Activated CD4-positive, alpha-beta memory T cell treated with anti-CD3 and anti-CD28 coated beads, Interleukin-2, amount 10 ng/mL, durations not matched to agents 7 days and 5 days (primary cell): ENCODE data around the gene CXorf49. TPM values are rescaled to one million over a fixed set of nuclear protein-coding genes. Genes with fewer than 3 reads are reported as not detected.
"Not testable (repeated sequence)": the region's sequence is repeated elsewhere in the genome, so short reads cannot be mapped to it uniquely, and the experiment has no call there.

Source experiments
- CTCF ChIA-PET: fragments of 350-600 bp; sonication (Branson Sonifier 250); formaldehyde crosslinking; loops from one replicate; lab custom pipeline; 2021; ENCODE audit warnings: antibody characterized with exemption, inconsistent platforms; lab: Charles Lee
- POLR2A ChIA-PET: fragments of 350-600 bp; sonication (Branson Sonifier 250); formaldehyde crosslinking; loops from one replicate; lab custom pipeline; 2021; ENCODE audit warnings: antibody characterized with exemption; lab: Charles Lee
- DNase-seq: peaks from one replicate; pipeline ENCODE4 v3.0.0-alpha.2; 2020
- H3K27ac Mint-ChIP-seq: one replicate; pipeline ENCODE4 v1.8.0; 2021; ENCODE audit warnings: mild to moderate bottlenecking, mixed read lengths
- H3K27me3 Mint-ChIP-seq: one replicate; pipeline ENCODE4 v1.8.0; 2021; ENCODE audit warnings: mixed read lengths
- H3K36me3 Mint-ChIP-seq: one replicate; pipeline ENCODE4 v1.8.0; 2021; ENCODE audit warnings: low read depth, mixed read lengths
- H3K4me1 Mint-ChIP-seq: one replicate; pipeline ENCODE4 v1.8.0; 2021; ENCODE audit warnings: mixed read lengths
- H3K4me3 Mint-ChIP-seq: one replicate; pipeline ENCODE4 v1.8.0; 2021; ENCODE audit warnings: mild to moderate bottlenecking, mixed read lengths
- H3K9me3 Mint-ChIP-seq: one replicate; pipeline ENCODE4 v1.8.0; 2021; ENCODE audit warnings: mixed read lengths
- total RNA-seq, 2 experiments: library from RNA; stranded (reverse); gene quantifications; one replicate each; pipeline ENCODE4 v1.2.3, GENCODE V29; 2021

The CXorf49 gene
- not detected for total RNA-seq

GRCh38 chrX:71718185-71718584 lies at the start of gene CXorf49:
Gene CXorf49, minus strand, starts transcription at chrX:71718285. Its CDS starts 134 bp downstream, at chrX:71718151.
- DNase-seq, H3K4me3 Mint-ChIP-seq, POLR2A ChIA-PET, H3K27me3 Mint-ChIP-seq, H3K9me3 Mint-ChIP-seq, H3K36me3 Mint-ChIP-seq, H3K4me1 Mint-ChIP-seq, H3K27ac Mint-ChIP-seq, CTCF ChIA-PET: not testable (repeated sequence)

GRCh38 chrX:71767134-71767533 lies 49.0 kb upstream of the CXorf49 start:
- not testable (repeated sequence) for H3K27ac Mint-ChIP-seq

GRCh38 chrX:71765613-71766012 lies 47.5 kb upstream of the CXorf49 start:
- H3K9me3 Mint-ChIP-seq, H3K36me3 Mint-ChIP-seq, H3K4me1 Mint-ChIP-seq, DNase-seq, H3K4me3 Mint-ChIP-seq, POLR2A ChIA-PET, H3K27me3 Mint-ChIP-seq, H3K27ac Mint-ChIP-seq, CTCF ChIA-PET: not testable (repeated sequence)

More at GRCh38 chrX:71767134-71767533, 49.0 kb upstream of the CXorf49 start:
- DNase-seq, CTCF ChIA-PET, H3K4me1 Mint-ChIP-seq, H3K36me3 Mint-ChIP-seq, H3K4me3 Mint-ChIP-seq, H3K27me3 Mint-ChIP-seq, POLR2A ChIA-PET, H3K9me3 Mint-ChIP-seq: not testable (repeated sequence)

- H3K4me1 Mint-ChIP-seq, H3K27ac Mint-ChIP-seq, H3K36me3 Mint-ChIP-seq, H3K9me3 Mint-ChIP-seq, H3K4me3 Mint-ChIP-seq, H3K27me3 Mint-ChIP-seq, CTCF ChIA-PET, POLR2A ChIA-PET, DNase-seq: not testable (repeated sequence)
These were observed 46.7 kb upstream of the CXorf49 start for GRCh38 chrX:71764832-71765231.

- H3K4me1 Mint-ChIP-seq, H3K36me3 Mint-ChIP-seq, DNase-seq, H3K27me3 Mint-ChIP-seq, H3K9me3 Mint-ChIP-seq, POLR2A ChIA-PET, H3K4me3 Mint-ChIP-seq, CTCF ChIA-PET, H3K27ac Mint-ChIP-seq: not testable (repeated sequence)
These were observed 45.0 kb upstream of the CXorf49 start, which contains the start of gene CXorf49B for GRCh38 chrX:71763049-71763448. Gene CXorf49B, plus strand, starts transcription at chrX:71763349. Its CDS starts 75 bp downstream, at chrX:71763424.

GRCh38 chrX:71760688-71761281 lies 42.7 kb upstream of the CXorf49 start:
- POLR2A ChIA-PET, H3K27ac Mint-ChIP-seq, DNase-seq, H3K4me3 Mint-ChIP-seq, H3K4me1 Mint-ChIP-seq, H3K9me3 Mint-ChIP-seq, H3K36me3 Mint-ChIP-seq, H3K27me3 Mint-ChIP-seq, CTCF ChIA-PET: not testable (repeated sequence)

GRCh38 chrX:71720289-71720886 lies 2.3 kb upstream of the CXorf49 start:
- H3K4me1 Mint-ChIP-seq, POLR2A ChIA-PET, H3K4me3 Mint-ChIP-seq, DNase-seq, H3K36me3 Mint-ChIP-seq, CTCF ChIA-PET, H3K9me3 Mint-ChIP-seq, H3K27ac Mint-ChIP-seq, H3K27me3 Mint-ChIP-seq: not testable (repeated sequence)

GRCh38 chrX:71719195-71719594 lies 1.1 kb upstream of the CXorf49 start:
- CTCF ChIA-PET, H3K4me1 Mint-ChIP-seq, POLR2A ChIA-PET, H3K4me3 Mint-ChIP-seq, H3K9me3 Mint-ChIP-seq, H3K36me3 Mint-ChIP-seq, H3K27ac Mint-ChIP-seq, DNase-seq, H3K27me3 Mint-ChIP-seq: not testable (repeated sequence)

- H3K36me3 Mint-ChIP-seq, H3K27ac Mint-ChIP-seq, H3K27me3 Mint-ChIP-seq, CTCF ChIA-PET, POLR2A ChIA-PET, H3K9me3 Mint-ChIP-seq, DNase-seq, H3K4me3 Mint-ChIP-seq, H3K4me1 Mint-ChIP-seq: not testable (repeated sequence)
These were observed 1.8 kb downstream of the CXorf49 start for GRCh38 chrX:71716323-71716722.

- H3K27ac Mint-ChIP-seq, H3K9me3 Mint-ChIP-seq, H3K36me3 Mint-ChIP-seq, H3K4me3 Mint-ChIP-seq, H3K4me1 Mint-ChIP-seq, POLR2A ChIA-PET, DNase-seq, CTCF ChIA-PET, H3K27me3 Mint-ChIP-seq: not testable (repeated sequence)
These were observed 2.5 kb downstream of the CXorf49 start for GRCh38 chrX:71715551-71715950.

GRCh38 chrX:71714064-71714463 lies 4.0 kb downstream of the CXorf49 start:
- H3K4me3 Mint-ChIP-seq, H3K36me3 Mint-ChIP-seq, H3K27ac Mint-ChIP-seq, H3K4me1 Mint-ChIP-seq, POLR2A ChIA-PET, H3K27me3 Mint-ChIP-seq, CTCF ChIA-PET, H3K9me3 Mint-ChIP-seq, DNase-seq: not testable (repeated sequence)

- DNase-seq, H3K27ac Mint-ChIP-seq, POLR2A ChIA-PET, H3K36me3 Mint-ChIP-seq, H3K4me3 Mint-ChIP-seq, H3K4me1 Mint-ChIP-seq, H3K9me3 Mint-ChIP-seq, CTCF ChIA-PET, H3K27me3 Mint-ChIP-seq: not testable (repeated sequence)
These were observed 15.2 kb downstream of the CXorf49 start for GRCh38 chrX:71702853-71703252.

GRCh38 chrX:71699023-71699344 lies 19.1 kb downstream of the CXorf49 start:
- H3K27me3 Mint-ChIP-seq, H3K9me3 Mint-ChIP-seq, DNase-seq, H3K27ac Mint-ChIP-seq, H3K36me3 Mint-ChIP-seq, H3K4me3 Mint-ChIP-seq, CTCF ChIA-PET, POLR2A ChIA-PET, H3K4me1 Mint-ChIP-seq: not testable (repeated sequence)

- H3K27ac Mint-ChIP-seq, DNase-seq, H3K4me1 Mint-ChIP-seq, H3K4me3 Mint-ChIP-seq, H3K9me3 Mint-ChIP-seq, H3K27me3 Mint-ChIP-seq, POLR2A ChIA-PET, CTCF ChIA-PET, H3K36me3 Mint-ChIP-seq: not testable (repeated sequence)
These were observed 19.6 kb downstream of the CXorf49 start for GRCh38 chrX:71698299-71699022.
